ENCODE results near the gene PDZRN3.

Gene PDZRN3

DNA sequence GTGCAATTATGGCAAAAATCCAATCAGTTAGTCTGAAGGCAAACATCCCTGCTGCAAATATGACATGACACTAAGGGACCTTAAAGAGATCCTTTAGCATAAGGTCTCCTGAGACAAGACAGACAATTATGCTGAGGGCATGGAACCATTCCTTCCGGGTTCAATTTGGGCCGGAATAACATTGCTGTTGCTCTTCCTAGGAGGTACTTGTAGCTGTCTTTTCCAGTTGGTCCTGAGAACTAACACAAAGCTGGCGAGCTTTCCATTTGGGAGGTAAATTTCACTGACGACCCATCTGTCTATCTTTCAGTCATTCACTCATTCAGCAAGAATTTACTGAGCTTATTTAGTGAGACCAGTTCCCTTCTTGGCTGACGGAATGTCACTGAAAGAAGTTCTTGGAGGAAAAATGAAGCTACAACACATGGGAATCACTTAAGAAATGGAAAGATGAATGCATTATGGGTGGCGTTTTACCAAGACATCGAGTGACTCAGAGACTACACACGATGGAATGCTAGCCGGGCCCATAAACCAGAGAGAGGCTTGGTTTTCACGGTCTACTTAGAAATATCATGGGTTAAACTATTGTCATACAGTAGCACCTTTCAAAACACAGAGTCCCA, 215.5 kb downstream of the PDZRN3 start:
- no peak for DNase-seq

DNA sequence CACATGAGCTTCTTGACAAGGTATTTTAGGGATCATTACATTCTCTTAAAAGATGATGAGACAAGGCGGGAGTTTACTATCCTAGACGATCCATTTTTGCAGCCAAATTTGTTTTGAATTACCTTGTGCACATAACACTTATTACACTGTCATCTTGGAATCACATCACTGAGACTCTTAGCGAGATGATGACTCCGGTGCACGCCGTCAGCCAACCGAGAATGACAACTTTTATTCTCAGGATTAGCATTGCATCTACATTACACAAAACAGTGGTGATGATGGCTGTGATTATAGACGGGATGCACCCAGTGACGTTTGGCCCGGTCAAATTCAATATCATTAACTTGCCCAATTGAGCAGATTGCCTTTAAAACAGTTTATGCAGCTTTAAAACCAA, 216.1 kb downstream of the PDZRN3 start:
- DNase-seq: no peak

DNA sequence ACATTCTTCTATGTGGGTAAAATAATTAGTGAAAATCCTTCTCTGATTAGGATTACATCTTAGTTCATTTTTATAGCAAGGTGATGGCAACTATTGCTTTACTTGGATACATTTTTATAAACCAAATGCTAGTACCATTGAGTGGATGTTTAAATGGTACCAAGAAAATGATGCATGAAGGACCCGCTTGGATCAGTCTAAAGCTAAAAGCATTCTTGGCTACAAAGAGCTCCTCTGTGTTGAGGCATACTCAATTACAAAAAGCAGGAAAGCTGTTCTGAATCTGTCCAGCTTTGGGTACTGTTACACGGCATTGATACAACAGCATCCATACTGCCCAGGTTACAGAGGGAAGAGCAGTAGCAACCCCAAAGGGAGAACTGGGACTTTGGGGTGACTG, 217.2 kb downstream of the PDZRN3 start:
- no peak for DNase-seq

DNA sequence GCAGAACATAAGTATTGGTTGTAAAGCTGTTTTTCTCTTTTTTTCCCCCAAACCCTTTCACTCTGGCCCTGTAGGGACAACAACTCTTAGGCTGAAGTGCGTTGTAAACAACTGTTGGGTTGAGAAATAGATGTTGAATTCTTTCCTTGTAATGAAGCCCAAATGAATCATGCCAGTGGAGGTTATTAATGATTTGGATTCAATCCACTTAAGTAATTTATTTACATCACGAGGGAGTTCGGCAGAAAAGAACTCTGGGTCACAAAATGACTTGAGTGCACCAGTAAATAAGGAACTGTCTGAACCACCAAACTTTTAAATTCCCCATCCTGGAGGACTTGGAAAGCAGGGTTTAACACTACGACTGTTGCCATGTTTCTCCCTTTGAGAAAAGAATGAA, 218.9 kb downstream of the PDZRN3 start:
- no peak for DNase-seq

DNA sequence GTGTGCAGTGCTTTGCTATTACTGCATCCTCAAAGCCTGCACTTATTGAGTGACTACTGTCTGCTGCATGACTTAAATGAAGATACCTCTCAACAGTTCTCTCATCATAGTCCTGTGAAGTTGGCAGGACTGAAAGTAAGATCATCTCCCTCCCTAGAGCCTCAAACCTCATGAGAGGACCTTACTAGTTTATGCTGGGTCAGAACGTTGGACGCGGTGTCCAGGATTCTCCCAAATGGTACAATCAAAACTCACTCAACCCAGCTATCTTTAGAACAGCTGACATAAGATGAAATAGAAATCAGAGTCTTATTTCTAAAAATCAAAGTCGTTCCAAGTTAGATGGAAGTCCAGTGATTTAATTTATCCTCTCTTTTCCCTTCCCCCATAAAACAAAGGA, 219.7 kb downstream of the PDZRN3 start:
- DNase-seq: no peak

DNA sequence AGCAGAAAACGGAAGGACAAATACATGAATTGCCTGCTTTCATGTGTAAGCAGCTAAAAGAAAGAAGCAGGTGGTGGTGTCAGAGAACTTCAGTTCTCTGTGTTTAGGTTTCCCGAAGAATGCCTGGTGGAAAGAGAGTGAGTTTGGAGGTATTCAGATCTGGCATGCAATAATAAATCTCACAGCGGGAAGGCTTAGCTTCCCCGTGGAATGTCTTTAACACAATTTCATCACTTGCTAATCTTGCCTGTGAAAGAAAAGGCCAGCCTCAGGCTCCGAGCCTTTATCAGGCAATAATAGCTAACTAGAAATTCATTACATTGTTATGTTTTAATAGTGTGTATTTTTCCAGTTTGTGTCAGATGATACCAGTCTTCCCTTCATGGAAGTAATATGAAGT, 220.3 kb downstream of the PDZRN3 start:
- no peak for DNase-seq

DNA sequence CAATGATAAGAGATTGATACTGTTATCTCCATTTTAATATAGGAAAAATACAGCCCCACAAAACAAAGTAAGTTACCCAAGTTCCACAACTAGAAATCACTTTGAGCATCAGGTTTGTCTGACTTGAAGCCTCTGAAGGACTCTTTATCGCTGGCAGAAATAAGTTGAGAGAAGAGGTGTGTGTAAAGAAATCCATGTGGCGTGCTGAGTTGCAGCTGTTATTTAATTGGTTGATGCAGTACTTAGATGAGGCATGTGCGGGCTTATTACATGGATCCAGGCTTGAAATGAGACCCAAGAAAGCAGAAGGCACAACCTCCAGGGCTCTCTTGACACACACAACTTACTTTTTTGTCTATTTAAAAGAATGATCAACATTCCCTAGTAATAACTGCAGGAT, 221.3 kb downstream of the PDZRN3 start:
- DNase-seq: no peak

DNA sequence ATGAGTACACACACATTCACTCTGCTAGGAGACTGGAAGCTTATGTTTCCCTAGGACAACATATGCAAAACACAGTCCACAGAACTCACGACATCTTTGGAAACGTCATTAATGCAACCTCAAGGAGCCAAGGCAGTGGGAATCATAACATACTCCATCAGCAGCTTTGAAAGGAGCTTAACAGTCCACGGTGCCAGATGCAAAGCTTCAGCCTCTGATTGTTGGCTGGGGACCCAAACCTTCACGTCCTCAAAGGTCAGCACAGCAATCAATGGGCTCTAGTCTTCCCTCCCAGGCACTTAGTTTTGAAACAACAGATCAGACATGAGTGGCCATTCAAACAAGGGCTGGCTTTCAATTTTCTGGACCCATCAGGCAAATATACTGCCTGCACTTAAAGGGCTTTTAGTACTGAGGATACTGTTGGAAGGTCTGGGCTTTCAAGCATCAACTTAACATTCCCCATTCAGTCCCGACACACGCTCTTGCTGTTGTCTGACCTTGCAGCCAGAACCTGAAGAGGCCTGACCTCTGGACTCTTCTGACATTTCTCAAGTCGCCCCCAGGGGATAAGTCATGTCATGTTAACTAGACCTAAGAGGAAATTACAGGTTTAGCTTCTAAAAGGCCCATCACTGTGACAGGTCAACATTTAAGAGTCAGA, 223.0 kb downstream of the PDZRN3 start:
- no peak for DNase-seq

DNA sequence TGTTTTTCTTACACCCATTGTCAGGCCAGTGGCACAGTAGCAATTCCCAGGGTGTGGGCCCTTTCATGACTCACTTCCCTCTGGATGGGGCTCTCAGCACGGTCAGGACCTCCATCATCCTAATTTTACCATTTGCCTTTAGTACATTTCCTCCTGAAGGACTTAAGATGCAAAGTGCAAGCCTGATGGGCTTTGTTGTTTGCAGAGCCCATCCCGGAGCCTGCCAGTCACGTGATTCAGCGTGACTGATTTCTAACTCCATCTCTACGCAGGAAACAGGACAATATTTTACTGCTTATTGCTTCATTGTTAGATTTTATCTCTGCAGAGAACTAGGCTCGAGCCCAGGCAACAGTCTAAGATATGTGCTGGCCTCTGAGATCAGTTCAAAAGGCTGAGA, 223.7 kb downstream of the PDZRN3 start:
- no peak for DNase-seq

DNA sequence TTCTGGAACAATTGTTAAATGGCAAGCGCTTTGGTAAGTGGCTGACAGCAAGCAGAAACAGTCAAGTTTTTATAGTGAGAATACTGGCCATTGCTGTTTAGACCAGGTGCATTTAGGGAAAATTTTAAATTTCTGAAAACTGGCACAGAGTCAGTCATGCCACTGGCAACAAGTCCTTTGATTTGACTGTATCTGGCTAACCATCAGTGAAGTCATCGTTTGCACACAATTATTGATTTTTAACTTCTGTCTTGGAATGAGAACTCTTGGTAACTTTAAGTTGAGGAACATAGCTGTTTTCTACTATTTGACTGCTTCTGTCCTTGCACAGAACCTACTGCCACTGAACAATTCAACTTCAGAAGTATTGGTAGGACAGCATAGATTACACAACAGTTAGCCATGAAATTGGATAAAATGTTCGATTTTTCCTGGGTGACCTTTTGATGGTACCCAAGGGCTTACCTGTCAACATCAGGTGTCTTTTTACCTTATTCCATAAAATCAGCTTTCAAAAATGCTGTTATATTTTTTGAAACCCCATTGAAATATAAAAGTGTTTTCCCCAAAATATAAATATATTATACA, 225.0 kb downstream of the PDZRN3 start:
- DNase-seq: no peak

DNA sequence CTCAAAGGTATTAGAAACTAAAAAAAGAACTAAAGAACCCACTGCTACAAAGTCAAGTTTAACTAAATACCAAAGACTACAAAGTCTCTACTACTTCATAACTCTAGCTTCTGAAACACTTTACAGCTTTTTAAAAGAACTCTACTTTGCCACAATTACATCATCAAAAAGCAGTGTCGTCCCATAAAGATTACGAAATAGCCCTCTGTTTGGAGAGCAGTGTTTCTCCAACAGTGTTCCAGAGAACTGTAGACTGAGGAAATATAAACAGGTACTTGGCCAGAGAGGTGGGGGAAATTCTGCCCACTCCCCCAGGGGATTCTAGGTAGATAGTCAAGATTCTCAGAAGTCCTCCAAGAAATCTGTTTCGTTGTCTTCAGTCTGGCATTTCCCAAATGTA, 225.6 kb downstream of the PDZRN3 start:
- no peak for DNase-seq

DNA sequence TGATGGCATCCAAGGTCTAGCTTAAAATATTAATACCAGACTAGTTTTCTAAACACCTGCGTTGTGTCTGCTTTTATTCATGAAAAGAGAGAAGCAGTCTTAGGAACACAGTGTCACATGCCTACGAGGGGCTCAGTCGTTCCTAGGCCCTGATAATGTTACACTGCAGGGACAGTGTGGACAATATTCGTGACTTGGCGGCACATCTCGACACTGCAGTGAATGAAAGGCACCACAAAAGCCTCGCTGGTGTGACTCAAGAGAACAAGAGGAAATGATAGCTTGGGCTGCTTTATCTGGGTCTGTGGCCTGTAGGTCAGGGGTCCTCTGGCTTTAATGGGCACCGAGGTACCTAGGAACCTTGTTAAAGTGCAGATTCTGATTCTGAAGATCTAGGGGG, 226.7 kb downstream of the PDZRN3 start:
- no peak for DNase-seq

DNA sequence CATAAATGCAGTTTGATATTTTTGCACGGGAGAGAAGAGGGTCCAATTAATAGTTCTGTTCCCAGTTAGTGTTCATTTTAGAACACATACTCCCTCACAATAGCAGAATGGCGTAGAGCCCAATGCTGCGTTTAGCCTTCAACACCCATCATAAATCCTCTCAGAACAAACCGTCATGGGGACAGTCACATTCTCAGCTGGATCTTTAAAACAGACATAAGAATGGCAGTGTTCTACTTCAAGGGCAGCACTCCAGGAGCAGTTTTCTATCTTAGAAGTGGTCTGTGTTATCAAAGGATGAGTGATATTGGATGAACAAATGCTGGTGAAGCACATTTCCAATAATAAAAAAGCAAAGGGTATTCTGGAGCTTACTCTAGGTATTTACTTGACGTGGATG, 230.5 kb downstream of the PDZRN3 start:
- DNase-seq: no peak

DNA sequence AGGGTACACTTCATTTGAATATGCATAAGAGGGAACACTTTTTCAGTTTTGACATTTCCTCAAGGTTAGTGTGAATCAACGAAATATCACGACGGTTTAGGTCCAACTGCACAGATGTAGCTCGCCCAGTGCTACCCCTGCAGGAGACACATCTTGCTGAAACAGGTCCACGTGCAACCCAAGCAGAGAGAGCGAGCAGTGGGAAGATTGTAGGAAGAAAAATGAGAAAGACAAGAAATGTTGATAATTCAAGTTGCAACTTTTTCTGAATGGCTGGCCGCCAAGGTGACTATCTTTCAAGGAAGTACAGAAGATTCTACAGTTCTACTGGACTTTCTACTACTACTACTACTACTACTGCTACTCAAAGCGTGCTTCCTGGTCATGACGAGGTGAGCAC, 231.7 kb downstream of the PDZRN3 start:
- no peak for DNase-seq

DNA sequence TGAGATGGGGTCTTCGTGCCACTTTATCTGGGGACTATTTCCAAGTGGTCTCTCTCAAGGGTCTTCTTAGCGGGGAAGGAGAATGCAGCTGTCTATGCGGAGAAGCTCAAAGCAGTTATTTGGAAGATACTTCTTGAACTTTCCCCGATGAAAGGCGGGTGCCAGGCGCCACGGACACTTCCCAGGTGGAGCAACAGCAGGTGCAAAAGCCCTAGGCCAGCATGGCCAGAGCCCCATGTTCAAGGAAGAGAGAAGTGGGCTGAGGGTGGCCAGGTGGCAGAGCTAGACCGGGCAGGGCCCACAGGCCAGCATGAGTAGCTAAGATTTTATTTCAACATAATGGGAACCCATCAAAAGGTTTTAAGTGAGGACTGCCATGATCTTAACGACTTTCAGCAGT, 232.8 kb downstream of the PDZRN3 start:
- no peak for DNase-seq

DNA sequence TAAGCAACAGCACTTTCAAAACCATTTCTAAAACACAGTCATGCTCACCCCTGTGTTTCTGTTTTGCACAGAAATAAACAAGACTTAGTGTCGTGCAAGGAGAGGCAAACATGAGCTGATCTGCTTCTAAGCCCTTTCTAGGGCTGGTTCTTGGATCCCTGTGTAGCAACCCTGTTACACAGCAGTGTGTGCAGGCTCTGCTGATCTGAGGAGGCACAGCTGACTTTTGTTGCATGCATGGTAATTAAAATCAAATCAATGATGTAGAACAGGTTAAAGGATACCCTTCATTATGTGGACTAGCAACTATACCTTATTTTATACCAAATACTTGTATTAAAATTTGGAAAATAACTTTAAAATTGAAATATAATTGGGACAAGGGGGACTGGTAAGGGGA, 234.8 kb downstream of the PDZRN3 start:
- DNase-seq: no peak

DNA sequence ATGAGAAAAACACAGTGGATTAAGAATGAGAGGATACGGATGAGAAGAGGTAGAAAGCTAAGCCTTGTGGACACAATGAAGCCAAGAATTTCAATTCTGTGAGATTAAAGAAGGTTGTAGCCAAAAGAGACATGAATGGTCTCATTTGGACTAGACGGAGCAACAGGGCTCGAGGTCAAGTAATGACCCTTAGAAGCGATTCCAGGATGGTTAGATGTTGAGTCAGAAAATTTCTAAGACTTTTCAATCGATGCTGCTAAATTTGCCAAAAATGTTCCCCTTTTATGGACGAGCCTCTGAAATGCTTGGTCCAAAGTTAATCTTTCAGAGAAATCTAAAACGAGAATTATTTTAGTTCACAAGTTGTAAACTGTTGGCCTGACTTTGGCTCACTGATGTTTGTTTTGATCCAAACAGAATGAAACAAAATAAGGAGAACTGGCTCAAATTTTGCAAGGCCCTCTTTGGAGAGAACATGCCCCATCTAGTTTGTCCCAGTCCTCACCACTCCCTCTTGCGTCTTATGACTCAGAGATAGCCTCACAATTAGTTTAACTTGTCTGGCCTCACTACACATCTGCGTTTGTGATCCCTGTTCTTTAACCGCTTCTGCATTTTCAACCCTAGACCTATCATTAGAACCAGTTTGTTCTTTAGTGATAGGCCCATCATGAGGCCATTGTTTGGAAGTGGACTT, 235.5 kb downstream of the PDZRN3 start:
- no peak for DNase-seq

DNA sequence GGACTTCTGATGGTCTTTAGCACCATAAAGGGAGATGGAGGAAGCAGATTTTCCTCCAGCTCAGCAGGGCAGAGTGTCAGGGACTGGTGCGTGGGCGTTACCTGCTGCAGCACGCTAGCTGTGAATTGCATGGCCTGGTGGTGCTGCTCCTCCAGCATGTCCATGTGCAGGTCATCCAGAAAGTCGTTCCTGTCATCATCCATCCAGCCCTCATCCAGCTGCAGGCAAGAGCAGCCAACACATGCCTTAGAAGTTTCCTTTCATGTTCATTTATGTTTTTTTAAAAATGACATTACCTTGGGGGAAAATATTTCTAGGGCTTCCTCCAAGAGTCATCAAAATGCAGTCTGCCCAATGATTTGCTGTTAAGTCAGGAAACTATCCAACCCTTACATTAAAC, 239.2 kb downstream of the PDZRN3 start:
- DNase-seq: no peak

DNA sequence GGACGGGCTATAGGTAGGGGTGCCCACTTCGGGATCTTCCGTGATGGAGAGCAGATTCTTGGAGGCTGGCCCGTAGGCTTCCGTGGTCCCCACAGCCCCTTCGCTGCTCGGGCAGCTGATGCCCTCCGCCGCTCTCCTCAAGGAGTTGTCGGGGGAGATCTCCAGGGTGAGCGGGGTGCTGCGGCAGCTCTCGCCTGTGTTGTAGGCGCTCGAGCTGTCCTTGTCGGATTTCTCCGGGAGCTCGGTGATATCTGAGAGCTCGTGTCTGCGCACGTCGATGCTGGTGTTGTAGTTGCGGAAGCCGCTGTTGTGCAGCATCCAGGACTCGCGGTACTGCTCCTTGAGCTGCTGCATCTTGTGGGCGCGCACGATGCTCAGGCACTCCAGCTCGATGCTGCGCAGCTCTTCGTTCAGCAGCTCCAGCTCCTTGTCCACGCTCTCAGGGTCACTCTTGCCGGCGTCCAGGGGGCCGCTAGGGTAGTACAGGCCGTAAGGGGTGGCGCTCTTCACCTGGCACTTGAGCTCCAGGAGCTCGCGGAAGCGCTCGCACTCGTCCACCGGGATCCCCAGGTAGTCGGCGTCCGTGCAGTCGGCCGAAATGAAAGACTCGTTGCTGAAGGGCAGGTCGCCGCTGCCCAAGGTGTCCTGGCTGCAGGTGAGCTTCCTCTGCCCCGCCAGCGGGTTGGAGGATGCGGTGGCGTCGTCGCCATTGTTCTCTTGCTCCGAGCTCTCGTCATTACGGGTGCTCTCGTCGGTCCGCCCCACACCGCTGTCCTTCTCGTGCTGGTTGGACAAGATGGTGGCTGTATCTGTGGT, 240.4 kb downstream of the PDZRN3 start:
- DNase-seq: no peak

DNA sequence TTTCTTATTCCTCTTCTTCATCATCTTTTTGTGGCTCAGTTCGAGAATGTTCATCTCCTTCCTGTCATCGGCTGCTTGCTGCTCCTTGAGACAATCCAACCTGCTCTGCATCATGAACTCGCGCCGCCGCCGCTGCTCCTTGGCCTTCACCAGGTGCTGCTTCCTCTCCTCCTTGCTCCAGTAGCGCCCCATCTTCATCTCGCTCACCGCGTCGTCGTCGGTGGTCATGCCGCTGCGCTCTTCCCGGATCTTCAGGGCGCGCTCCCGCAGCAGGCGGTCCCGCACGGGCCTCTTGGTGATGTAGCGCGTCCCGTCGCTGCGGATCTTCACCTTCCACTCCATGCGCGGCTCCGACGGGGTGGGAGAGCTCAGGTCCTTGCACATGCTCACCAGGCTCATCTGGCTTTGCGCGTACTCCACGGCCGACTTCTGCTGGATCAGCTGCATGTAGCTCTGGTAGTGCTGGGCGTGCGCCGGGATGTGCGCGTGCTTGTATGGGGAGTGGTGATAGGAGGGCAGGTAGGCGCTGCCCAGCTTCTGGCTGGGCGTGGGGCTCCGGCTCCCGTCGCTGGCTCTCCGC, 241.2 kb downstream of the PDZRN3 start:
- DNase-seq: no peak

DNA sequence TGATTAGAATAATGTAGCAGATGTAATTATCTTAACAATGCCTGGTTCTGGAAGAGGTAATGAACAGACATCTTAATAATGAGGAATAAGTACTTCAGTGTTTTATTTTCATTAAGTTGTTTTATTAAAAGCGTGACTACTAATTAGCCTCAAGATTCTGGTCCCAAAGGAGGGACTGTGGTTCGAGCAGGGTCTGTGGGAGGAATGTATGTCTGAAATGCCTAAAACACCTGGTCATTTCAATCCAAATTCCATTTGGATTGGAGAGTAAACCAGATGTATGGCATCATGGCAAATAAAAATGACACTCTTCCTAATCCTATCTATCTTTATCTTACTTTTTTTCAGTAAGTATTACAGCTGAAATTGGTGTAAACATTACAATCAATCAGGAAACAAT, 243.2 kb downstream of the PDZRN3 start:
- DNase-seq: no peak

DNA sequence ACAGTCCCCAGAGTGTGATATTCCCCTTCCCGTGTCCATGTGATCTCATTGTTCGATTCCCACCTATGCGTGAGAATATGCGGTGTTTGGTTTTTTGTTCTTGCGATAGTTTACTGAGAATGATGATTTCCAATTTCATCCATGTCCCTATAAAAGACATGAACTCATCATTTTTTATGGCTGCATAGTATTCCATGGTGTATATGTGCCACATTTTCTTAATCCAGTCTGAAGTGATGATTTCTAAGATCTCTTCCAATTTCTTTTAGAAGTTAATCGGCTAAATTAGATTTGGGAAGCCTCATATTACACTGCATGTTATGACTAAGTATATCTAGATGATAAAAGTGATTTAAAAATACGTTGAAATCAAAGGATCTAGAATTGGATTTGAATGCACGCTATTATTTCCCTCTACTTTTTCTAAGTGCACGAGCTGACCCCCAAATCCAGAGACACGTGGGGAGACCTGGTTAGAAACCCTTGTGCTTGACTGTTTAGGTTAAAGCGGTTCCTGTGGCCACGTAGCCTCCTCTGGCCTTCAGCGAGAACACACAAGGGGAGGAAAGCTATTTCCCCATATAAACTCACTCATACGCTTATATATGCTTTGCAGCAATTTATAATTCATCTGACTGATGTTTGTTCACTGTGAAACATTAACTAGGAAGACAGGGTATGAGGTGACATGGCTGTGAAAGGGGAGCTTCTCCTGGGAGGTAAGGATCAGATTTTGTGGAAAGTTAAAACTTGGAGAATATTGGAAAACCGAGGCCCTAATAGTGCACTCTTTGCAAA, 243.8 kb downstream of the PDZRN3 start:
- DNase-seq: no peak
